Fibroblast of skin of scalp (primary cell): ENCODE data around the gene SLC12A7.
"Not testable (repeated sequence)": the region's sequence is repeated elsewhere in the genome, so short reads cannot be mapped to it uniquely, and the experiment has no call there.

ENCODE experiments used
- DNase-seq: peaks from one replicate; pipeline ENCODE4 v3.0.0-alpha.2; 2013

Gene SLC12A7

GRCh38 chr5:1140818-1141189 lies 28.9 kb upstream of the SLC12A7 start:
- no peak for DNase-seq

GRCh38 chr5:1140171-1140817 lies 28.4 kb upstream of the SLC12A7 start:
- peak; percentile 33 for DNase-seq

GRCh38 chr5:1139331-1140170 lies 27.7 kb upstream of the SLC12A7 start:
- no peak for DNase-seq

- peak; percentile 12 for DNase-seq
These were observed 26.8 kb upstream of the SLC12A7 start for GRCh38 chr5:1138445-1139245.

- DNase-seq, result no peak
These were observed 25.9 kb upstream of the SLC12A7 start for GRCh38 chr5:1137567-1138444.

GRCh38 chr5:1136814-1137213 lies 25.0 kb upstream of the SLC12A7 start:
- DNase-seq, result no peak

- DNase-seq, result no peak
These were observed 24.0 kb upstream of the SLC12A7 start for GRCh38 chr5:1135696-1136525.

GRCh38 chr5:1134478-1134877 lies 22.6 kb upstream of the SLC12A7 start:
- DNase-seq, result no peak

GRCh38 chr5:1133510-1134201 lies 21.8 kb upstream of the SLC12A7 start:
- peak; percentile 63 for DNase-seq

GRCh38 chr5:1133108-1133507 lies 21.2 kb upstream of the SLC12A7 start:
- DNase-seq, result no peak

GRCh38 chr5:1132570-1132969 lies 20.7 kb upstream of the SLC12A7 start:
- DNase-seq, result no peak

- no peak for DNase-seq
These were observed 19.9 kb upstream of the SLC12A7 start for GRCh38 chr5:1131726-1132125.

GRCh38 chr5:1131191-1131621 lies 19.3 kb upstream of the SLC12A7 start:
- no peak for DNase-seq

GRCh38 chr5:1130218-1130946 lies 18.5 kb upstream of the SLC12A7 start:
- no peak for DNase-seq

GRCh38 chr5:1129711-1130055 lies 17.8 kb upstream of the SLC12A7 start:
- no peak for DNase-seq

GRCh38 chr5:1128977-1129710 lies 17.3 kb upstream of the SLC12A7 start:
- no peak for DNase-seq

GRCh38 chr5:1127959-1128785 lies 16.3 kb upstream of the SLC12A7 start:
- no peak for DNase-seq

- not testable (repeated sequence) for DNase-seq
These were observed 13.8 kb upstream of the SLC12A7 start for GRCh38 chr5:1125695-1126094.

- DNase-seq, result peak; percentile 42
These were observed 13.1 kb upstream of the SLC12A7 start for GRCh38 chr5:1125030-1125357.
